K562 (cell line): ENCODE results near the gene GEMIN4. TPM values are rescaled to one million over a fixed set of nuclear protein-coding genes. Genes with fewer than 3 reads are reported as not detected.
A peak's percentile ranks its signal among the peaks of the same experiment; 100 is the strongest.

Source experiments
- CTCFL ChIP-seq: IDR thresholded peaks from 2 replicates; pipeline ENCODE4 v1.6.1; 2011; ENCODE audit warnings: borderline replicate concordance, low read depth, mild to moderate bottlenecking, moderate library complexity, low read length; ENCODE audit not compliant: insufficient read depth, poor library complexity, severe bottlenecking
- EGR1 ChIP-seq: fragments of 450-650 bp; conservative IDR thresholded peaks from 2 replicates; pipeline ENCODE4 v1.6.1; 2017; ENCODE audit warnings: mild to moderate bottlenecking
- ELF1 ChIP-seq: fragments of 200-800 bp; sonication (Bioruptor generic); IDR thresholded peaks from 2 replicates; pipeline ENCODE4 v1.6.1; 2016; ENCODE audit warnings: missing genetic modification characterization, missing compliant biosample characterization
- ELF4 ChIP-seq: fragments of 450-650 bp; formaldehyde crosslinking; IDR thresholded peaks from 2 replicates; pipeline ENCODE4 v1.4.0; 2022; ENCODE audit warnings: missing genetic modification characterization
- GABPB1 ChIP-seq: sonication (generic); formaldehyde crosslinking; IDR thresholded peaks from 2 replicates; pipeline ENCODE4 v1.8.0; 2022; ENCODE audit warnings: mild to moderate bottlenecking, missing genetic modification reagents
- JUND ChIP-seq, 2 experiments: IDR thresholded peaks; 2 replicates in 1 of 2; 3 replicates in 1 of 2; pipeline ENCODE4 v1.6.1; 2011; ENCODE audit warnings: borderline replicate concordance in 2 of 2, low read depth in 2 of 2, low read length in 2 of 2, improper control_type of control experiment in 1 of 2, missing biosample characterization in 1 of 2, missing genetic modification characterization in 1 of 2, missing genetic modification reagents in 1 of 2
- KDM5B ChIP-seq: fragments of 200-600 bp; sonication (generic); IDR thresholded peaks from 2 replicates; pipeline ENCODE4 v1.6.1; 2012; ENCODE audit warnings: low read depth, mild to moderate bottlenecking, moderate library complexity, low read length, control low read depth, inconsistent platforms; ENCODE audit not compliant: insufficient replicate concordance
- MEIS2 ChIP-seq: fragments of 450-650 bp; IDR thresholded peaks from 2 replicates; pipeline ENCODE4 v1.6.1; 2014; ENCODE audit warnings: mild to moderate bottlenecking; ENCODE audit not compliant: partially characterized antibody
- PHB2 ChIP-seq: fragments of 450-650 bp; IDR thresholded peaks from 2 replicates; pipeline ENCODE4 v1.6.1; 2017; ENCODE audit warnings: low read depth
- PHF8 ChIP-seq: fragments of 200-600 bp; sonication (generic); IDR thresholded peaks from 2 replicates; pipeline ENCODE4 v1.6.1; 2012; ENCODE audit warnings: mixed run types, mild to moderate bottlenecking, inconsistent platforms, low read length, moderate library complexity, borderline replicate concordance
- RAD21 ChIP-seq, 2 experiments: fragments of 250-450 bp in 1 of 2; fragments of 450-650 bp in 1 of 2; sonication (Bioruptor Pico) in 1 of 2; formaldehyde crosslinking in 1 of 2; IDR thresholded peaks in 1 of 2; conservative IDR thresholded peaks in 1 of 2; 2 replicates each; pipeline versions ENCODE4 v1.4.0 to v1.8.0; 2020 to 2022; ENCODE audit warnings: mild to moderate bottlenecking in 2 of 2, moderate library complexity in 1 of 2
- TBP ChIP-seq: optimal IDR thresholded peaks from 2 replicates; pipeline ENCODE3; 2011; ENCODE audit warnings: low read depth, low read length, improper control_type of control experiment
- TGIF2 ChIP-seq: sonication (generic); formaldehyde crosslinking; IDR thresholded peaks from 2 replicates; pipeline ENCODE4 v1.8.1; 2022; ENCODE audit warnings: mild to moderate bottlenecking, missing genetic modification reagents, moderate library complexity
- ZBTB7A ChIP-seq: IDR thresholded peaks from 2 replicates; pipeline ENCODE4 v1.6.1; 2011; ENCODE audit warnings: low read depth, mild to moderate bottlenecking, low read length, moderate library complexity, borderline replicate concordance; ENCODE audit not compliant: control insufficient read depth
- polyA plus RNA-seq, 8 experiments: library from polyadenylated mRNA; depleted of rRNA in 4 of 8; stranded (reverse) in 5 of 8; unstranded in 3 of 8; fragments of >200 nt; fragmentation: Nextera tagmentation in 2 of 8; fragmentation: Illumina TruSeq in 1 of 8; extraction: Ambion mirVana in 2 of 8; extraction: Trizol in 1 of 8; gene quantifications; 2 replicates each; pipeline versions ENCODE4 v1.2.1 to v1.2.3, GENCODE V29; 2011 to 2014; ENCODE audit warnings: inconsistent platforms in 1 of 8, missing spikeins in 1 of 8
- total RNA-seq, 7 experiments: library from RNA; depleted of rRNA in 6 of 7; stranded (reverse); fragments of >200 nt in 6 of 7; fragmentation: Illumina TruSeq in 2 of 7; extraction: Trizol in 2 of 7; gene quantifications; 2 replicates each; pipeline versions ENCODE4 v1.2.1 to v1.2.3, GENCODE V29; 2011 to 2021; ENCODE audit warnings: low replicate concordance in 1 of 7
- TF ChIP-seq, protein P1 (sequence below), 3 experiments: IDR thresholded peaks in 2 of 3; conservative IDR thresholded peaks in 1 of 3; 2 replicates each; pipeline ENCODE4 v1.5.1; 2011 to 2012; ENCODE audit warnings: low read length in 3 of 3, mild to moderate bottlenecking in 3 of 3, control low read depth in 2 of 3, improper control_type of control experiment in 1 of 3, inconsistent platforms in 1 of 3, low read depth in 1 of 3, mixed read lengths in 1 of 3, moderate library complexity in 1 of 3; ENCODE audit not compliant: insufficient read depth in 2 of 3
- TF ChIP-seq, protein P2 (sequence below), 2 experiments: fragments of 450-650 bp; conservative IDR thresholded peaks; 2 replicates each; pipeline ENCODE4 v1.6.1; 2017; ENCODE audit warnings: mild to moderate bottlenecking in 2 of 2, moderate library complexity in 2 of 2

Gene GEMIN4
- total and polyA plus RNA-seq, 9 of the 15 experiments (the other 6 are each of a cell fraction or from before 2014, with no cell fraction given), result 1.8 to 42.5 (median 10.8) TPM

DNA sequence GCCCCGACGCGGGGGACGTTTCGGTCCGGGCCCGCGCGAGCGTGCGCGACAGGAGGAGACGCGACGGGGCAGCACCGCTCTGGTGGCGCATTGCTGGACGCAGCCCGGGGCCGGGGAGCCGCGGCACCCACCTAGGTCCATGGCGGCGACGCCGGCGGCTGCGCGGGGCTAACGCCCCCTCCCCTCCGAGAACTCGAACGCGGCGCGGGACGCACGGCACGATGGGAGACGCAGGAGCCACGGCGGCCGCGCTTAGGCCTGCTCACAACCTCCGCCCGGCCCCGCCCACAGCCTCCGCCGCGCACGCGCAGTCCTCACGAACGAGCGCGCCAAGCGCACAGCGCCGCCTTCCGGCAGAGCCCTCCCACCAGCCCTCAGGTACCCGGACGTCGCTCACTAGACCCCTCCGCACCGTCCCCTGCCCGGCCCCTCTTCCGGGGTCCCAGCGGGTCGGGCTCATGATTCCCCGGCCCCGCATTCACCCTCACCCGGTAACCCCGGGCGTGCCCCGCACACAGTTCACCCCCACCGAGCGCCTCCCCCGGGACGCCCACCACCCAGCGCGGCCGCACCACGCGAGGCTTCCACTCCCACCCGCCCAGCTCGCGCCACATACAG lies at the start of gene GEMIN4 (continued):
- TF ChIP-seq, protein P1, sequence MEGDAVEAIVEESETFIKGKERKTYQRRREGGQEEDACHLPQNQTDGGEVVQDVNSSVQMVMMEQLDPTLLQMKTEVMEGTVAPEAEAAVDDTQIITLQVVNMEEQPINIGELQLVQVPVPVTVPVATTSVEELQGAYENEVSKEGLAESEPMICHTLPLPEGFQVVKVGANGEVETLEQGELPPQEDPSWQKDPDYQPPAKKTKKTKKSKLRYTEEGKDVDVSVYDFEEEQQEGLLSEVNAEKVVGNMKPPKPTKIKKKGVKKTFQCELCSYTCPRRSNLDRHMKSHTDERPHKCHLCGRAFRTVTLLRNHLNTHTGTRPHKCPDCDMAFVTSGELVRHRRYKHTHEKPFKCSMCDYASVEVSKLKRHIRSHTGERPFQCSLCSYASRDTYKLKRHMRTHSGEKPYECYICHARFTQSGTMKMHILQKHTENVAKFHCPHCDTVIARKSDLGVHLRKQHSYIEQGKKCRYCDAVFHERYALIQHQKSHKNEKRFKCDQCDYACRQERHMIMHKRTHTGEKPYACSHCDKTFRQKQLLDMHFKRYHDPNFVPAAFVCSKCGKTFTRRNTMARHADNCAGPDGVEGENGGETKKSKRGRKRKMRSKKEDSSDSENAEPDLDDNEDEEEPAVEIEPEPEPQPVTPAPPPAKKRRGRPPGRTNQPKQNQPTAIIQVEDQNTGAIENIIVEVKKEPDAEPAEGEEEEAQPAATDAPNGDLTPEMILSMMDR (IDR thresholded peaks at IDR 0.05 in 2 of 3, conservative IDR thresholded peaks at IDR 0.05 in 1 of 3; ENCODE audit: insufficient read depth in 2 of 3, low read depth in 1 of 3, low read length in 3 of 3), result peak; percentile 77 to 82 (median 81)
- peak; percentile 81 for TF ChIP-seq CTCFL
- TF ChIP-seq ELF1 (tag), result peak; percentile 74
- peak; percentile 62 for TF ChIP-seq GABPB1
- TF ChIP-seq RAD21 (CRISPR knock-in tag; conservative IDR thresholded peaks at IDR 0.05 in 1 of 2, IDR thresholded peaks at IDR 0.05 in 1 of 2), result peak; percentile 21 to 38; a peak in 3 of 4 replicates
- no peak for TF ChIP-seq PHB2
- TF ChIP-seq ZBTB7A, result peak; percentile 91
- TF ChIP-seq ELF4 (CRISPR knock-in tag), result 0 out of 2 replicates have a peak, but pooled peaks have one; percentile 53
- peak; percentile 84; the same call in 1 of the 2 replicates for TF ChIP-seq PHF8
- TF ChIP-seq TGIF2 (CRISPR knock-in tag), result 0 out of 2 replicates have a peak, but pooled peaks have one; percentile 75
- peak; percentile 58 for TF ChIP-seq KDM5B
- peak; percentile 67 for TF ChIP-seq EGR1
- TF ChIP-seq TBP, result peak; percentile 57
- TF ChIP-seq, protein P2, sequence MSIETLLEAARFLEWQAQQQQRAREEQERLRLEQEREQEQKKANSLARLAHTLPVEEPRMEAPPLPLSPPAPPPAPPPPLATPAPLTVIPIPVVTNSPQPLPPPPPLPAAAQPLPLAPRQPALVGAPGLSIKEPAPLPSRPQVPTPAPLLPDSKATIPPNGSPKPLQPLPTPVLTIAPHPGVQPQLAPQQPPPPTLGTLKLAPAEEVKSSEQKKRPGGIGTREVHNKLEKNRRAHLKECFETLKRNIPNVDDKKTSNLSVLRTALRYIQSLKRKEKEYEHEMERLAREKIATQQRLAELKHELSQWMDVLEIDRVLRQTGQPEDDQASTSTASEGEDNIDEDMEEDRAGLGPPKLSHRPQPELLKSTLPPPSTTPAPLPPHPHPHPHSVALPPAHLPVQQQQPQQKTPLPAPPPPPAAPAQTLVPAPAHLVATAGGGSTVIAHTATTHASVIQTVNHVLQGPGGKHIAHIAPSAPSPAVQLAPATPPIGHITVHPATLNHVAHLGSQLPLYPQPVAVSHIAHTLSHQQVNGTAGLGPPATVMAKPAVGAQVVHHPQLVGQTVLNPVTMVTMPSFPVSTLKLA (conservative IDR thresholded peaks at IDR 0.05), result peak; percentile 18 to 47; a peak in 3 of 4 replicates
- TF ChIP-seq MEIS2, result peak; percentile 65
- TF ChIP-seq JUND (IDR thresholded peaks at IDR 0.05; ENCODE audit: borderline replicate concordance, low read depth, low read length), result peak; percentile 4; the same call in 1 of the 2 replicates
- TF ChIP-seq JUND (tag; IDR thresholded peaks at IDR 0.05; ENCODE audit: borderline replicate concordance, low read depth, low read length), result no peak; the same call in 2 of the 3 replicates
